H54 (cell line): ENCODE data around the gene UBE2Q2.

Experiments used
- DNase-seq: peaks from one replicate; pipeline ENCODE4 v3.0.0; 2011; ENCODE audit warnings: low spot score, mixed read lengths; ENCODE audit not compliant: insufficient read length
- FAIRE-seq: peaks from 3 replicates; lab custom pipeline; 2011; peaks lifted over from hg19 to GRCh38; lab: Jason Lieb, UNC
- POLR2A ChIP-seq: IDR thresholded peaks from 2 replicates; pipeline ENCODE4 v1.6.1; 2011; ENCODE audit warnings: low read depth, mild to moderate bottlenecking, low read length

Gene UBE2Q2

DNA sequence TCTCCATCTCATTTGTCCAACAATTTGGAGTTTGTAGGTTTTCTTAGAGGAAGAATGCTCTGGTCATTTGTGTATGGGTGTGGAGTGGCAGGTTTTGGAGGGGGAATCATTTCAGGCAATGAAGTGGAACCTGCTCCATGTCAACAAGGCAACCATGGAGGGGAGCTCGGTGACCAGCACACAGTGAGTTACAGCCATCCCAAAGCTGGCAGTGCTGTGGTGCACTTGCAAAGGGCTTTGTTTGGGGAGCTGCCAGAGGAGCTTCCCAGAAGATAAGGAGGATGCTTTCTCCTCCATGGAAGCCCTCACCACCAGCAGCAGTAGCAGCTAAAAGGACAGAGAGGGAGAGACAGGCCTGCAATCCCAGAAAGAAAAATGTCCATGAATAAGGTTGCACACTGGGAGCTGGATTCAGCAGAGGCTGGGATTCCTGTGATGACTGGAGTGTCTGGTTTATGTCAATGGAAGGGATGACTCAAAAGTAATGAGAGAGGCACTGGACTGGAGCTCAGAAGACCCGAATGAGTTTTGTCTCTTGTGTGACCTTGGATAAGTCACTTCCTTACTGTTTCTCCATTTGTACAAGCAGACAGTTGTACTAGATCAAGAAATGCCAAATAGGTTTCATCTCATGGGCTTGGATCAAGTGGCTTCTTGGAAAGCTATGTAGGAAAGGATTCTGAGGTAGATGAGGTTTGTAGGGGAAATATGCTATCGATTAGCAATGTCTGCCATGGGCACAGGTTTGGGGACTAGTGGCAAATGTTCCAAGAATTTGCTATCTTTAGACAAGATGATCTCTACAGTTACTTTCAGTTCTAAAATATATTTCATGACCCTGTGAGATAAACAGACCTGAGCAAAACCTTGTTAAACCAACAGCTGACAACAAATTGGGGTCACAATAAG, 27.2 kb upstream of the UBE2Q2 start:
- FAIRE-seq, result no peak
- TF ChIP-seq POLR2A, result no peak
- DNase-seq, result no peak

DNA sequence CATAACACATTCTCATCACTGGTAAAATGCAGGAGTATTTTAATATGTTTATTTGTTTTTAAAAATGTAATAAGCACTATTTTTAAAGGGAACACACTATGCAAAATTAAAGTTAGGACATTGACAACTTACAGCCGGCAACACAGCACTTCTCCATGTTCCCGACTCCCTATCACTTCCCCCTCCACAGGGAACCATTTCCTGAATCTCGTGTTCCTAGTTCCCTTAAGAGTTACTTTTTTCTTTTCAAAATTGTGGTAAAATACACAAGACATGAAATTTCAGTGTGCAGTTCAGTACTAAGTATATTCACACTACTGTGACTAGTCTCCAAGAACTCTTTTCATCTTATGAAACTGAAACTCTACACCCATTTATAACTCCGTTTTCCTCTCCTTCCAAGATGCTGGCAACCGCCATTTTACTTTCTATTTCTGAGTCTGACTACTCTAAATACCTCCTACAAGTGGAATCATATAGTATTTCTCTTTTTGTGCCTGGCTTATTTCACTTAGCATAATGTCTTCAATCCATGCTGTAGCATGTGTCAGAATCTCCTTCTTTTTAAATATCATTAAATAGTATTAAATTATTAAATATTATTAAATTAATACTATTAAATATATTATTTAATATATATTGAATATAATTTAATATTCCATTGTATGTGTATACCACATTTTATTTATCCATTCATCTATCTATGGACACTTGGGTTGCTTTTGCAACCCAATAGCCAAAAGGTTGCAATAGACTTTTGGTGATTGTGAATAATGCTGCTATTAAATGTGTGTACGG, 25.9 kb upstream of the UBE2Q2 start:
- FAIRE-seq (no peak), DNase-seq (no peak)
- no peak for TF ChIP-seq POLR2A

DNA sequence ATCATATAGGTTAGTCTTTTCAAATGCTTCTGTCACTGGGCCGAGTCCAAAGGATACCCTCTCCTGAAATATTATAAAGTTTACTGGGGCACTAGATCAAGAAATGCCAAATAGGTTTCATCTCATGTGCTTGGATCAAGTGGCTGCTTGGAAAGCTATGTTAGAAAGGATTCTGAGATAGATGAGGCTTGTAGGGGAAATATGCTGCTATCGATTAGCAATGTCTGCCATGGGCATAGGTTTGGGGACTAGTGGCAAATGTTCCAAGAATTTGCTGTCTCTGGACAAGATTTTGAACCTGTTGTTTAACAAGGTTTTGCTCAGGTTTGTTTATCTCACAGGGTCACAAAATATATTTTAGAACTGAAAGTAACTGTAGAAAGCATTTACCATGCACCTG, 23.0 kb upstream of the UBE2Q2 start:
- TF ChIP-seq POLR2A, result no peak
- DNase-seq, result no peak
- FAIRE-seq, result no peak

DNA sequence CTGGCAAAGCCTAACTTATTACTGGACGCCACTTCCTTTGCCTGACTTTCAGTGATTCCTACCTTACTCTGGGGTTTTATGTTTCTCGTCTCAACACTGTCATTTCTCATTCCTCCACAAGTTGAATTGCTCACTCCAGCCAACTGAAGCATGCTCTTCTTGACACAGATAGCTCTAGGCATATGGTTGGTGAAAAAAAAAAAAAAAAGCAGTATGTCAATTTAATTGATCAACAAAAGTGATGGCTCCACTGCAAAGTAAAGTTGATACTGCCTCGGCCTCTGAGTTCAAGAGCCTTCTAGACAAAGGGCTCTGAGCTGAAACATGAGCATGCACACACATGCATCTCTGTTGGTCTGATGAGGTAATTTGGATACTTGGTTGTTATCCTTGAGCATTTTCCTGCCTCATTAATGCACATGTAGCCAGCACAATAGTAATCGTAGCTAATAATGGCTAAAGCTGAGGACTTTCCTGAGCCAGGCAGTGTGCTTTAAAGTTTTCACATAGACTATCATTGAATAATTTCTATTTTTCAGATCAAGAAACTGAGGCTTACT, 21.4 kb upstream of the UBE2Q2 start:
- no peak for DNase-seq
- no peak for FAIRE-seq
- TF ChIP-seq POLR2A, result no peak

DNA sequence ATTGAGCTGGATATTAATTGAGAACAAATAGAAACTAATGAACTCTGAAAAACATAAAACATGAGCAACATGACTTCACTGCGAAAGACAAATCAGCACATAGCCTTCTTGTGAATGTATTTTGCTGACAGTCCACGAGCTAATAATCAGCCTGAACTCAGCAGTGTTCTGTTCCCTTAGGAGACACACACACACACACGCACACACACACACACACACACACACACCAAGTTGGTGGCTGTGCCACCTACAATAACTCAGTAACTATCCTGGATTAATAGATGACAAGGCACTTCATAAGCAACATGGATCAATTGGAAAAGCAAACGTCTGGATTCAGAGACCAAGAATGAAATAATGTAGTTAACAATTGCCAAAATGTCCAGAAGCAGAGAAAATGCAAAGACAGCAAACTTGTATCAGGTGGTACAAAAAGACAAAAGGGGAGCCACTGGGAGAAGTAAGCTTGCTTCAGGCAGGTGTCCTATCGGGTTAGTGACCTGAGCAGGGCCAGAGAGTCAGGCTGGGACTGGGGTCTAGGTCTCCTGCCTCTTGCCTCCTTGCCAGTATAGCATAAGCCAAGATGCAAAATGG, 20.5 kb upstream of the UBE2Q2 start:
- DNase-seq (no peak), FAIRE-seq (no peak)
- no peak for TF ChIP-seq POLR2A

DNA sequence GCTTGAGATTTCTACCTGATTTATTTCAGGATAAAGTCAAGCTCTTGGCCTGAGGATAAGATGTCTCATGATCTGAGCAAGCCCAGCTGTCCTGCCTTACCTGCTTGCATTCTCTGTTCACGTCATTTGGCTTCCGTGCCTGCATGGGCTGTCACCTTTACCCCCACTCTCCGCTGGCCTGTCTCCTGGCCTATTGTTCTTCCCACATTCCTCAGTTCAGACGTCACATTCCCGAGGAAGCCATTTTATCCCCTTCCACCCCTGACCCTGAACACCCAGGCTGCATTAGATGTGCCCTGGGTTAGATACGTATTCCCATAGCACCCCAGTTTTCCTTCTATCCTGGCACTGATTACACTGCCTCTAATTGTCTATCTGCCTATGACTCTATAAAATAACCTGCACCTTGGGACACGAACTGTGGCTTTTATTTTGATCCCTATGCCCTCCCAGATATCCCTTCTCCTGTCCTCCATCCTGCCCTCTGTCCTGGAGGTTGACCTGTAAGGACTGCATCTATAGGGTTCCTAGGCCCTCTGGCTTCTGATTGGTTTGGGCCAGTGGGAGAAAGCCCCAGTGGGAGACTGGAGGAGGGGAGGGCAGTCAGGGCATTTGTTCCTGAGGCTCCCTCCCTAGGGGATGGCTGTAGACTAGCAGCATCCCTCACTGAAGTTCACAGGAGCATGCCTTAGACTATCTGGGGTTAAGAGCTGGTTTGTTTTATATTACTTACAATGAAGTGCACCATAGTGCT, 19.2 kb upstream of the UBE2Q2 start:
- no peak for FAIRE-seq
- no peak for TF ChIP-seq POLR2A
- DNase-seq, result no peak

DNA sequence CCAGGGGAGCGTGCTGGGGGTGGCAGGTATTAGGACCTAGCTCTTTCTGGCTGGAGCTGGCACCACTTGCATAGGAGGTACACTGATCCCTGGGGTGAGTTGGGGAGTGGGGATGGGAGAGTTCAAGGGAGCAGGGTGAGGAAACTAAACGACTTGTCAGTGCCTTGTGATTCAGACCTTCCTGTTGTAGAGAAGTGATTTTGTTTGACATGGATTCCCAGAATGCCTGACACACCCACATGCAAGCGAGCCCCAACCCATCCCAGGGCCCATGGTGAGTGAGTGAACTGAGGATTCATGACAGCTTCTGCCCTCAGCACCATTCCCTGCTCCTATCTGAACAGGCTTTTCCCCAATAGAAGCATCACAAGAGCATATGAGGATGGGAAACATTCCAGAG, 15.6 kb upstream of the UBE2Q2 start:
- FAIRE-seq (no peak), DNase-seq (no peak)
- TF ChIP-seq POLR2A, result no peak

DNA sequence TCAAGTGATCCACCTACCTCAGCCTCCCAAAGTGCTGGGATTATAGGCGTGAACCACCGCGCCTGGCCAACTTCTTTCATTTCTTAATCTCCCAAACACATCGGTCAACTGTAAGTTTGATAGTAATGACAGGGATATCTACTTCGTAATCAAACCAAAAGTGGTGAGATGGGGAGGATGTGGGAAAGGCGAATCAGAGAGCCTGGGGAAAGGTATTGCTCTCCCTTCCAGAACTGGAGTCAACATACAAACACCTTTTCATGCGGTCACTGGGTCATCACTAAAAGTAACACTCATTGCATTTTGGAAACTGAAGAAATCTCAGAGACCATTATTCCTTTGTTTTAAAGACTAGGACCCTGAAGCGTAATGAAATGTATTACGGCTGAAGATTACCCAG, 14.8 kb upstream of the UBE2Q2 start:
- no peak for TF ChIP-seq POLR2A
- FAIRE-seq, result no peak
- DNase-seq, result no peak

DNA sequence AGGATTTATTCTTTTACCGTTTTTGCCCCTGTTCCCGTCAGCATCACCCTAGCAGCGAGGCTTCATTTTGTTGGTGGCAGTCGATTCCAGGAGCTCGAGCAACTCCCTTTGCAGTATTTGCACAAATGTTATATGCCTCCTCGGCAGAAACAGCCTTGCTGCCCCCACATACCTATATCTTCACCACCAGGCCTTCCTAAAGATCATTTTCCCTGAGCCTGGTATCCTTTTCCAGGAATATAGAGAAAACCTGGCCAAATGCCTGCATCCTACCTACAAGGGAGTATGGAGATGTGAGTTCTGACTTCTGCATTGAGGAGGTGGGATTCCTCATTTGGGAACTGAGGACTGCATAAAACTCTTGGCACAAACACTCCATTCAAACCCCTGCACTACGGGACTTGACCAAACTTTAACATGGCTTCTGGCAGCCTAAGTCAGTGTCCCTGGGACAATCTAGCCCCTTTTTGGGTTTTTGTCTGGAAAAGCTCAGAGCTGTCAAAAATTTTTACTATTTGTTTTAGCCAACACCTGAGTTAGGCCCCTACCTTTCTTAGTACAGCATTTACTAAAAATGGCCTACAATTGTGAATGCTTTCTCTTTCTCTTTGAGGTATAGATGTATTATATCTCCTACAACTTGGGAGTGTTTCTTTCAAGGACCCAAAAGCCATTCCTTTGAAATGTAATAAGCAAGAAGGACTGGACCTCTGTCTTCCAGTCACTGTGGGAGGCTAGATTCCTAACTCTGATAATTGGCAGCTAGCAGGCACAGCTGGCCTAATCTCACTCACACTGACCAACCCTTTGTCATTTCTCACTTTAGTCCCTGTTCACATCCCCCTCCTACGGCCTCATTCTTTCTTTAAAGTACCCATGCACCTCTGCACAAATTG, 12.1 kb upstream of the UBE2Q2 start:
- no peak for TF ChIP-seq POLR2A
- FAIRE-seq (no peak), DNase-seq (no peak)

DNA sequence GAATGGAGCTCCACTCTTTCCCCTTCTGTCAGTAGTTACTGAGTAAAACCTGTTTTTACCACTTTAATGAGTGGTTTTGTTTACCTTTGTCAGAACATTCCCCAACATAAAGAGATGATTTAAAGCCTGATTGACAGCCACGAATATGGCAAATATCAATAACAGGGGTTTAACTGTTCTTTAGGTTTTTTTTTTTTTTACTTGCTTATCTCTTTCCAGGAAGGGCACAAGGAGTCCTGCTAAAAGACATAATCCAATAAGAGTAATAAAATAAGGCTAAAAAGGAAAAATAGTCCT, 11.5 kb upstream of the UBE2Q2 start:
- no peak for DNase-seq
- no peak for TF ChIP-seq POLR2A
- no peak for FAIRE-seq

DNA sequence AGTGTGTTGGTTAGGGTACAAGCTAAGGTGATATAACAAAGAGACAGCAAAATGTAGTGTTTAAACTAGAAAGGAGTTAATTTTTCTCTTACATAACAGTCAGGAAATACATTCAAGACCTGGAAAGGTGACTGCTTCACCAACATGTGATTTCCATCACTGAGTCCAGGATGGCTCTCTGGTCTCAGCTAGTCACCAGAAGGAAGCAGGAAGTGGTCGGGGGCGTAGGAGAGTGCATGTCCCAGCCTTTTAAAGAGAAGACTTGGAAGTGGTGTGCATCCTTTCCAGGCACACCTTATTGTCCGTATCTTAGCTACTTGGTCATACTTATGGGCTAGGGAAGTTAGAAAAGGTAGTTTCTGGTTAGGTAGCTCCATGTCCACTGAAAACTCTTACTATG, 11.1 kb upstream of the UBE2Q2 start:
- TF ChIP-seq POLR2A, result no peak
- FAIRE-seq (no peak), DNase-seq (no peak)

DNA sequence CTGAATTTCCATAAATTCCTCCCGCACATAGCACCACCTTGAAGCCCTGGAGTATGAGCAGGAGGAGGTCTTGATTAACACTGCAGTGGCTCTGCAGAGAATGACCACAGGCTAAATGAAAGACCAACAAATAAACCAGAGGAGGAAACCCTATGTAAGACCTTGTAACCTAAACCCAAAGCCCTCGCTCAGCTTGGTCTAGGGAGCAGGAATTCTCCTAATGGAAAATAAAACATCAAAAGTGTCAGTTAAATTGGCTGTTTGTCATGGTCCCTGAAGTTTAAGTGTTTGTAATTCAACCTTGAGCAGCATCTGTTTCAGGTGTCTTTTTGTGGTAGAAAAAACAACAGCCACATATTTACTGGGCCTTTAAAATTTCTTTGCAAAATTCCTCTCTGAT, 9.2 kb upstream of the UBE2Q2 start:
- FAIRE-seq, result no peak
- no peak for TF ChIP-seq POLR2A
- DNase-seq, result no peak
